SK-N-SH treated with all-trans-retinoic acid at 6 μM for 48 hours (cell line): ENCODE measurements around the gene GNAT3.

Experiments used
- ARNTL ChIP-seq: fragments of 450-650 bp; formaldehyde crosslinking; IDR thresholded peaks from 2 replicates; pipeline ENCODE4 v1.5.0; 2020; ENCODE audit warnings: low read depth, mild to moderate bottlenecking, moderate library complexity, borderline replicate concordance
- CSDC2 ChIP-seq: fragments of 250-450 bp; sonication (Bioruptor Pico); IDR thresholded peaks from 2 replicates; pipeline ENCODE4 v1.5.0; 2020; ENCODE audit warnings: mild to moderate bottlenecking, moderate library complexity
- PPARA ChIP-seq: fragments of 250-450 bp; sonication (Bioruptor Pico); IDR thresholded peaks from 2 replicates; pipeline ENCODE4 v1.5.0; 2020; ENCODE audit warnings: mild to moderate bottlenecking, borderline replicate concordance
- SNAI2 ChIP-seq: fragments of 250-450 bp; sonication (Bioruptor Pico); IDR thresholded peaks from 2 replicates; pipeline ENCODE4 v1.5.0; 2020; ENCODE audit warnings: mild to moderate bottlenecking, moderate library complexity
- ZFP30 ChIP-seq: fragments of 450-650 bp; formaldehyde crosslinking; IDR thresholded peaks from 2 replicates; pipeline ENCODE4 v1.5.0; 2022; ENCODE audit warnings: mild to moderate bottlenecking, moderate library complexity
- TF ChIP-seq, protein P1 (sequence below): fragments of 250-450 bp; sonication (Bioruptor Pico); IDR thresholded peaks from 2 replicates; pipeline ENCODE4 v1.5.0; 2020; ENCODE audit warnings: mild to moderate bottlenecking, moderate library complexity
- TF ChIP-seq, protein P2 (sequence below): fragments of 250-450 bp; sonication (Bioruptor Pico); IDR thresholded peaks from 2 replicates; pipeline ENCODE4 v1.8.0; 2020; ENCODE audit warnings: mild to moderate bottlenecking, moderate library complexity, borderline replicate concordance
- TF ChIP-seq, protein P3 (sequence below): fragments of 250-450 bp; sonication (Bioruptor Pico); IDR thresholded peaks from 2 replicates; pipeline ENCODE4 v1.5.1; 2021; ENCODE audit warnings: mild to moderate bottlenecking, moderate library complexity

DNA sequence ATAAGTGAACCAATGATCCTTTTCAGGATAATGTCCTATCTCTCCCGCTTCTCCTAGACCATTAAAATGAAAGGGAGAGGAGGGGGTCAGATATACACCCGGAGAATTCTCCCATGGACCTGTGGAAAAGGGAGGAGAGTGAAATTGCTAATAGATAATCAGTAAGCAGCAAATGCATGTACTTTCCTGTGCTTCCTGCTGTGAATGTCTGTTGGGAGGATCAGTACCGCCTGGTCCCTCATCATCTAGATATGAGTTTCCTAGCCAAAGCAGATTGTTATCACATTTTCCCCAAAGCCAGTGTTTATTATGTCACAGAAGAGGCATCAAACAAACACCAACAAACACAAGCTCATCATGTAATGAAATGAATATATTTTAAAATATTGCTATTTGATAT, 96.8 kb downstream of the GNAT3 start:
- TF ChIP-seq, protein P1, sequence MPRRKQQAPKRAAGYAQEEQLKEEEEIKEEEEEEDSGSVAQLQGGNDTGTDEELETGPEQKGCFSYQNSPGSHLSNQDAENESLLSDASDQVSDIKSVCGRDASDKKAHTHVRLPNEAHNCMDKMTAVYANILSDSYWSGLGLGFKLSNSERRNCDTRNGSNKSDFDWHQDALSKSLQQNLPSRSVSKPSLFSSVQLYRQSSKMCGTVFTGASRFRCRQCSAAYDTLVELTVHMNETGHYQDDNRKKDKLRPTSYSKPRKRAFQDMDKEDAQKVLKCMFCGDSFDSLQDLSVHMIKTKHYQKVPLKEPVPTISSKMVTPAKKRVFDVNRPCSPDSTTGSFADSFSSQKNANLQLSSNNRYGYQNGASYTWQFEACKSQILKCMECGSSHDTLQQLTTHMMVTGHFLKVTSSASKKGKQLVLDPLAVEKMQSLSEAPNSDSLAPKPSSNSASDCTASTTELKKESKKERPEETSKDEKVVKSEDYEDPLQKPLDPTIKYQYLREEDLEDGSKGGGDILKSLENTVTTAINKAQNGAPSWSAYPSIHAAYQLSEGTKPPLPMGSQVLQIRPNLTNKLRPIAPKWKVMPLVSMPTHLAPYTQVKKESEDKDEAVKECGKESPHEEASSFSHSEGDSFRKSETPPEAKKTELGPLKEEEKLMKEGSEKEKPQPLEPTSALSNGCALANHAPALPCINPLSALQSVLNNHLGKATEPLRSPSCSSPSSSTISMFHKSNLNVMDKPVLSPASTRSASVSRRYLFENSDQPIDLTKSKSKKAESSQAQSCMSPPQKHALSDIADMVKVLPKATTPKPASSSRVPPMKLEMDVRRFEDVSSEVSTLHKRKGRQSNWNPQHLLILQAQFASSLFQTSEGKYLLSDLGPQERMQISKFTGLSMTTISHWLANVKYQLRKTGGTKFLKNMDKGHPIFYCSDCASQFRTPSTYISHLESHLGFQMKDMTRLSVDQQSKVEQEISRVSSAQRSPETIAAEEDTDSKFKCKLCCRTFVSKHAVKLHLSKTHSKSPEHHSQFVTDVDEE: no peak
- TF ChIP-seq CSDC2 (CRISPR knock-in tag) (no peak), ZFP30 (CRISPR knock-in tag) (no peak), PPARA (CRISPR knock-in tag) (no peak), SNAI2 (CRISPR knock-in tag) (no peak), ARNTL (CRISPR knock-in tag) (no peak)
- TF ChIP-seq, protein P2, sequence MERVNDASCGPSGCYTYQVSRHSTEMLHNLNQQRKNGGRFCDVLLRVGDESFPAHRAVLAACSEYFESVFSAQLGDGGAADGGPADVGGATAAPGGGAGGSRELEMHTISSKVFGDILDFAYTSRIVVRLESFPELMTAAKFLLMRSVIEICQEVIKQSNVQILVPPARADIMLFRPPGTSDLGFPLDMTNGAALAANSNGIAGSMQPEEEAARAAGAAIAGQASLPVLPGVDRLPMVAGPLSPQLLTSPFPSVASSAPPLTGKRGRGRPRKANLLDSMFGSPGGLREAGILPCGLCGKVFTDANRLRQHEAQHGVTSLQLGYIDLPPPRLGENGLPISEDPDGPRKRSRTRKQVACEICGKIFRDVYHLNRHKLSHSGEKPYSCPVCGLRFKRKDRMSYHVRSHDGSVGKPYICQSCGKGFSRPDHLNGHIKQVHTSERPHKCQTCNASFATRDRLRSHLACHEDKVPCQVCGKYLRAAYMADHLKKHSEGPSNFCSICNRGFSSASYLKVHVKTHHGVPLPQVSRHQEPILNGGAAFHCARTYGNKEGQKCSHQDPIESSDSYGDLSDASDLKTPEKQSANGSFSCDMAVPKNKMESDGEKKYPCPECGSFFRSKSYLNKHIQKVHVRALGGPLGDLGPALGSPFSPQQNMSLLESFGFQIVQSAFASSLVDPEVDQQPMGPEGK (CRISPR knock-in tag): no peak
- TF ChIP-seq, protein P3, sequence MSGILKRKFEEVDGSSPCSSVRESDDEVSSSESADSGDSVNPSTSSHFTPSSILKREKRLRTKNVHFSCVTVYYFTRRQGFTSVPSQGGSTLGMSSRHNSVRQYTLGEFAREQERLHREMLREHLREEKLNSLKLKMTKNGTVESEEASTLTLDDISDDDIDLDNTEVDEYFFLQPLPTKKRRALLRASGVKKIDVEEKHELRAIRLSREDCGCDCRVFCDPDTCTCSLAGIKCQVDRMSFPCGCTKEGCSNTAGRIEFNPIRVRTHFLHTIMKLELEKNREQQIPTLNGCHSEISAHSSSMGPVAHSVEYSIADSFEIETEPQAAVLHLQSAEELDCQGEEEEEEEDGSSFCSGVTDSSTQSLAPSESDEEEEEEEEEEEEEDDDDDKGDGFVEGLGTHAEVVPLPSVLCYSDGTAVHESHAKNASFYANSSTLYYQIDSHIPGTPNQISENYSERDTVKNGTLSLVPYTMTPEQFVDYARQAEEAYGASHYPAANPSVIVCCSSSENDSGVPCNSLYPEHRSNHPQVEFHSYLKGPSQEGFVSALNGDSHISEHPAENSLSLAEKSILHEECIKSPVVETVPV (CRISPR knock-in tag): no peak
